Measurements from ENCODE around the gene CRMP1.

The CRMP1 gene

GRCh38 chr4:5822619-5823018 lies 70.3 kb downstream of the CRMP1 start:
- DNase-seq (ENCODE audit: insufficient read length, low spot score) (no peak), FAIRE-seq (no peak)

GRCh38 chr4:5821665-5822358 lies 71.1 kb downstream of the CRMP1 start:
- TF ChIP-seq CTCF (IDR thresholded peaks at IDR 0.05; ENCODE audit: insufficient read depth, missing control alignments): peak; percentile 24
- FAIRE-seq (no peak), DNase-seq (ENCODE audit: insufficient read length, low spot score) (no peak)

More at GRCh38 chr4:5822619-5823018, 70.3 kb downstream of the CRMP1 start:
- no peak for TF ChIP-seq CTCF (IDR thresholded peaks at IDR 0.05; ENCODE audit: insufficient read depth, missing control alignments)

GRCh38 chr4:5816851-5817375 lies 76.0 kb downstream of the CRMP1 start:
- no peak for TF ChIP-seq CTCF (IDR thresholded peaks at IDR 0.05; ENCODE audit: insufficient read depth, missing control alignments)
- FAIRE-seq (no peak), DNase-seq (ENCODE audit: insufficient read length, low spot score) (no peak)

- no peak for FAIRE-seq
- DNase-seq (ENCODE audit: insufficient read length, low spot score): no peak
- no peak for TF ChIP-seq CTCF (IDR thresholded peaks at IDR 0.05; ENCODE audit: insufficient read depth, missing control alignments)
These were observed 76.8 kb downstream of the CRMP1 start for GRCh38 chr4:5816101-5816500.

GRCh38 chr4:5815641-5816040 lies 77.2 kb downstream of the CRMP1 start:
- no peak for TF ChIP-seq CTCF (IDR thresholded peaks at IDR 0.05; ENCODE audit: insufficient read depth, missing control alignments)
- DNase-seq (ENCODE audit: insufficient read length, low spot score) (no peak), FAIRE-seq (no peak)

GRCh38 chr4:5814421-5814820 lies 78.5 kb downstream of the CRMP1 start:
- no peak for FAIRE-seq
- no peak for TF ChIP-seq CTCF (IDR thresholded peaks at IDR 0.05; ENCODE audit: insufficient read depth, missing control alignments)
- DNase-seq (ENCODE audit: insufficient read length, low spot score): no peak

- no peak for FAIRE-seq
These were observed 79.0 kb downstream of the CRMP1 start for GRCh38 chr4:5813882-5814255.

More at GRCh38 chr4:5813882-5814255, 79.0 kb downstream of the CRMP1 start:
- TF ChIP-seq CTCF (IDR thresholded peaks at IDR 0.05; ENCODE audit: insufficient read depth, missing control alignments): no peak
- DNase-seq (ENCODE audit: insufficient read length, low spot score): no peak

Data from D721Med (cell line).